ENCODE measurements around the gene SH3RF3. TPM values are rescaled to one million over a fixed set of nuclear protein-coding genes. Genes with fewer than 3 reads are reported as not detected.

The SH3RF3 gene
- total and polyA plus RNA-seq, 2 of the 13 experiments (the other 11 are each of a cell fraction or from before 2014, with no cell fraction given), result 0.04 TPM; not detected in 1

DNA sequence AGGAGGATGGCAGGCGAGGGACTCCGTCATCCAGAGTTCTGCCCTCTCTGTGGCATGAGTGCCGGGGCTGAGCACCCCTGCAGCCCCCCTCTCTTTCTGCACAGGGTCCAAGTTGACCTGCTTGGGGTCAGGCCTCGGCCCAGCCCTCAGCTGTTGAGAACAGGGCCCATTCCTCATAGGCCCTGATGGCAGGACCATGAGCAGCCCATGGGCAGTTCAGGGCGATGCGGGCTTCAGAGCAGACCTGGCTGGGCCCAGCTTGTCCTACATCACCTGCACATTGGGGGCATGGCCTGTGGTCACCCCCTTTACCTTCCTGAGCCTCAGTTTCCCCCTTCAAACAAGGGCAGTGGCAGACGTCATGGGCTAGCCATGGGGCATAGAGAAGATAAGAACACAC lies 246.7 kb downstream of the SH3RF3 start:
- no TSS peak for BruUV-seq (replicated peaks)
- ChIA-PET CTCF (ENCODE audit: low intra/inter-chr PET ratio, low total read pairs) (no interaction called here), POLR2A (no interaction called here)
- Histone ChIP-seq H3K9ac (ENCODE audit: insufficient read depth, low read depth, low read length) (no peak overlapping the region), H3K36me3 (replicated peaks in 1 of 2; ENCODE audit: control insufficient read depth in 1 of 2, insufficient read depth in 2 of 2, low read length in 2 of 2) (no peaks in the 10 kb centered on the region), H3K4me3 (replicated peaks in 1 of 3; ENCODE audit: insufficient read depth in 1 of 3, low read depth in 2 of 3, low read length in 3 of 3) (no peak overlapping the region), H4K20me1 (ENCODE audit: insufficient read depth, low read length) (no peaks in the 10 kb centered on the region), H3K27ac (ENCODE audit: extremely low read length, insufficient read depth, low read length) (no peak overlapping the region), H3K4me1 (ENCODE audit: insufficient read depth, low read length) (no peaks in the 10 kb centered on the region), H3K4me2 (ENCODE audit: low read depth, low read length) (no peak overlapping the region), H3K9me3 (ENCODE audit: low read length) (no peaks in the 10 kb centered on the region), H3K79me2 (ENCODE audit: insufficient read depth, low read length) (no peaks in the 10 kb centered on the region), H2AFZ (ENCODE audit: low read length) (no peak overlapping the region), H3K27me3 (ENCODE audit: control insufficient read depth in 1 of 2, insufficient read depth in 2 of 2, low read length in 2 of 2) (peaks cover 2 to 12% of the 10 kb centered on the region in 2 experiments; a peak in 2 of 5 replicates)
- intact Hi-C loops (cut with micrococcal nuclease; ENCODE audit: unreplicated experiment) (no loop called here), in situ Hi-C loops (cut with HindIII; ENCODE audit: extremely low pct_ligation_motif_present, low pct_unique_long_range_greater_than_20kb) (no loop called here)
- no peak for DNase-seq (ENCODE audit: low spot score)
- ATAC-seq, result no peak
- no peak for FAIRE-seq
- TF ChIP-seq LCORL (IDR thresholded peaks at IDR 0.05), result no peak
- no peak for TF ChIP-seq LCORL (CRISPR knock-in tag; IDR thresholded peaks at IDR 0.05)
- TF ChIP-seq, protein P1, sequence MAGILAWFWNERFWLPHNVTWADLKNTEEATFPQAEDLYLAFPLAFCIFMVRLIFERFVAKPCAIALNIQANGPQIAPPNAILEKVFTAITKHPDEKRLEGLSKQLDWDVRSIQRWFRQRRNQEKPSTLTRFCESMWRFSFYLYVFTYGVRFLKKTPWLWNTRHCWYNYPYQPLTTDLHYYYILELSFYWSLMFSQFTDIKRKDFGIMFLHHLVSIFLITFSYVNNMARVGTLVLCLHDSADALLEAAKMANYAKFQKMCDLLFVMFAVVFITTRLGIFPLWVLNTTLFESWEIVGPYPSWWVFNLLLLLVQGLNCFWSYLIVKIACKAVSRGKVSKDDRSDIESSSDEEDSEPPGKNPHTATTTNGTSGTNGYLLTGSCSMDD (CRISPR knock-in tag; IDR thresholded peaks at IDR 0.05), result no peak
- WGBS (ENCODE audit: low lambda C conversion rate), result 65% methylated on average over 6 of the region's 7 CpGs

DNA sequence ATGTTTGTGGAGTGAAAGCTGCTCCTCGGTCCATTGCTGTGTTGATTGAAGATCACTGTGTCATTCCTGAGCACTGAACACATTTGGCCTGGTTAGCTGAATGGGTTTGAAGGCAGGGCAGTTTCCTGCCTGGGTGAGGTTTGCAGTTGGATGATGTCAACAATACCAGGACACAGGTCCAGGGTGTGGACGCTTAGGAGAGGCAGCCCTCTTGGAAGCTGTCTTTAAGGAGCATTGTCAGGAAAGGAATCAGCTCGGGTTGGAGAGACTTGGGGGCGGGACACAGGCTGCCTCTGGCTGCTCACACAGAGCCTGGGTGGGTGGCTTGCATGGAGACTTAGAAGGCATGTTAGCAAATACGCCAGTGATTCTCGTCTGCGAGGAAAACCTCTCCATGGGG lies 247.1 kb downstream of the SH3RF3 start:
- H3K9me3 ChIP-seq (ENCODE audit: low read length), result no peaks in the 10 kb centered on the region
- FAIRE-seq (no peak), ATAC-seq (no peak), DNase-seq (ENCODE audit: low spot score) (no peak)
- ChIA-PET CTCF (ENCODE audit: low intra/inter-chr PET ratio, low total read pairs) (no interaction called here), POLR2A (no interaction called here)
- no peak overlapping the region for H3K27ac ChIP-seq (ENCODE audit: extremely low read length, insufficient read depth, low read length)
- H4K20me1 ChIP-seq (ENCODE audit: insufficient read depth, low read length), result no peaks in the 10 kb centered on the region
- no peak overlapping the region for H3K9ac ChIP-seq (ENCODE audit: insufficient read depth, low read depth, low read length)
- H3K36me3 ChIP-seq (replicated peaks in 1 of 2; ENCODE audit: control insufficient read depth in 1 of 2, insufficient read depth in 2 of 2, low read length in 2 of 2), result no peaks in the 10 kb centered on the region
- H3K4me2 ChIP-seq (ENCODE audit: low read depth, low read length), result no peak overlapping the region
- no peaks in the 10 kb centered on the region for H3K4me1 ChIP-seq (ENCODE audit: insufficient read depth, low read length)
- intact Hi-C loops (cut with micrococcal nuclease; ENCODE audit: unreplicated experiment) (no loop called here), in situ Hi-C loops (cut with HindIII; ENCODE audit: extremely low pct_ligation_motif_present, low pct_unique_long_range_greater_than_20kb) (no loop called here)
- 39% methylated on average over 7 of the region's 7 CpGs for WGBS (ENCODE audit: low lambda C conversion rate)
- no peaks in the 10 kb centered on the region for H3K79me2 ChIP-seq (ENCODE audit: insufficient read depth, low read length)
- H3K27me3 ChIP-seq (ENCODE audit: control insufficient read depth in 1 of 2, insufficient read depth in 2 of 2, low read length in 2 of 2), result peaks cover 2 to 12% of the 10 kb centered on the region in 2 experiments; a peak in 2 of 5 replicates
- H2AFZ ChIP-seq (ENCODE audit: low read length), result no peak overlapping the region
- no peak overlapping the region for H3K4me3 ChIP-seq (replicated peaks in 1 of 3; ENCODE audit: insufficient read depth in 1 of 3, low read depth in 2 of 3, low read length in 3 of 3)
- no TSS peak for BruUV-seq (replicated peaks)
- no peak for TF ChIP-seq ZIK1 (CRISPR knock-in tag; IDR thresholded peaks at IDR 0.05; ENCODE audit: borderline replicate concordance, low read depth)
- TF ChIP-seq ZBTB38 (CRISPR knock-in tag; IDR thresholded peaks at IDR 0.05), result no peak
- TF ChIP-seq, protein P2, sequence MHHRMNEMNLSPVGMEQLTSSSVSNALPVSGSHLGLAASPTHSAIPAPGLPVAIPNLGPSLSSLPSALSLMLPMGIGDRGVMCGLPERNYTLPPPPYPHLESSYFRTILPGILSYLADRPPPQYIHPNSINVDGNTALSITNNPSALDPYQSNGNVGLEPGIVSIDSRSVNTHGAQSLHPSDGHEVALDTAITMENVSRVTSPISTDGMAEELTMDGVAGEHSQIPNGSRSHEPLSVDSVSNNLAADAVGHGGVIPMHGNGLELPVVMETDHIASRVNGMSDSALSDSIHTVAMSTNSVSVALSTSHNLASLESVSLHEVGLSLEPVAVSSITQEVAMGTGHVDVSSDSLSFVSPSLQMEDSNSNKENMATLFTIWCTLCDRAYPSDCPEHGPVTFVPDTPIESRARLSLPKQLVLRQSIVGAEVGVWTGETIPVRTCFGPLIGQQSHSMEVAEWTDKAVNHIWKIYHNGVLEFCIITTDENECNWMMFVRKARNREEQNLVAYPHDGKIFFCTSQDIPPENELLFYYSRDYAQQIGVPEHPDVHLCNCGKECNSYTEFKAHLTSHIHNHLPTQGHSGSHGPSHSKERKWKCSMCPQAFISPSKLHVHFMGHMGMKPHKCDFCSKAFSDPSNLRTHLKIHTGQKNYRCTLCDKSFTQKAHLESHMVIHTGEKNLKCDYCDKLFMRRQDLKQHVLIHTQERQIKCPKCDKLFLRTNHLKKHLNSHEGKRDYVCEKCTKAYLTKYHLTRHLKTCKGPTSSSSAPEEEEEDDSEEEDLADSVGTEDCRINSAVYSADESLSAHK (CRISPR knock-in tag; IDR thresholded peaks at IDR 0.05; ENCODE audit: borderline replicate concordance), result no peak
- no peak for TF ChIP-seq ZKSCAN8 (CRISPR knock-in tag; IDR thresholded peaks at IDR 0.05; ENCODE audit: borderline replicate concordance)
- no peak for TF ChIP-seq ZMAT3 (CRISPR knock-in tag; conservative IDR thresholded peaks at IDR 0.05)
- TF ChIP-seq WIZ (CRISPR knock-in tag; IDR thresholded peaks at IDR 0.05), result no peak
- no peak for TF ChIP-seq TMF1 (CRISPR knock-in tag; IDR thresholded peaks at IDR 0.05; ENCODE audit: low read depth)
- no peak for TF ChIP-seq ZNF790 (CRISPR knock-in tag; IDR thresholded peaks at IDR 0.05; ENCODE audit: borderline replicate concordance)
- TF ChIP-seq, protein P3, sequence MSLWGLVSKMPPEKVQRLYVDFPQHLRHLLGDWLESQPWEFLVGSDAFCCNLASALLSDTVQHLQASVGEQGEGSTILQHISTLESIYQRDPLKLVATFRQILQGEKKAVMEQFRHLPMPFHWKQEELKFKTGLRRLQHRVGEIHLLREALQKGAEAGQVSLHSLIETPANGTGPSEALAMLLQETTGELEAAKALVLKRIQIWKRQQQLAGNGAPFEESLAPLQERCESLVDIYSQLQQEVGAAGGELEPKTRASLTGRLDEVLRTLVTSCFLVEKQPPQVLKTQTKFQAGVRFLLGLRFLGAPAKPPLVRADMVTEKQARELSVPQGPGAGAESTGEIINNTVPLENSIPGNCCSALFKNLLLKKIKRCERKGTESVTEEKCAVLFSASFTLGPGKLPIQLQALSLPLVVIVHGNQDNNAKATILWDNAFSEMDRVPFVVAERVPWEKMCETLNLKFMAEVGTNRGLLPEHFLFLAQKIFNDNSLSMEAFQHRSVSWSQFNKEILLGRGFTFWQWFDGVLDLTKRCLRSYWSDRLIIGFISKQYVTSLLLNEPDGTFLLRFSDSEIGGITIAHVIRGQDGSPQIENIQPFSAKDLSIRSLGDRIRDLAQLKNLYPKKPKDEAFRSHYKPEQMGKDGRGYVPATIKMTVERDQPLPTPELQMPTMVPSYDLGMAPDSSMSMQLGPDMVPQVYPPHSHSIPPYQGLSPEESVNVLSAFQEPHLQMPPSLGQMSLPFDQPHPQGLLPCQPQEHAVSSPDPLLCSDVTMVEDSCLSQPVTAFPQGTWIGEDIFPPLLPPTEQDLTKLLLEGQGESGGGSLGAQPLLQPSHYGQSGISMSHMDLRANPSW (CRISPR knock-in tag; IDR thresholded peaks at IDR 0.05; ENCODE audit: borderline replicate concordance), result no peak
